GM23338 (cell line): Measurements from ENCODE around the gene MINDY4. TPM values are rescaled to one million over a fixed set of nuclear protein-coding genes. Genes with fewer than 3 reads are reported as not detected.
A peak's percentile ranks its signal among the peaks of the same experiment; 100 is the strongest.

Experiments used
- ATAC-seq: fragments of 200-7000 bp; cut with Tn5 transposase; 3 replicates; pipeline ENCODE4 v1.9.1; 2020
- DNase-seq: peaks from one replicate; pipeline ENCODE4 v3.0.0-alpha.2; 2015; ENCODE audit warnings: low spot score
- H2AFZ ChIP-seq: fragments of 200-600 bp; sonication (generic); 2 replicates; pipeline ENCODE4 v1.8.0; 2016; ENCODE audit warnings: antibody characterized with exemption, mild to moderate bottlenecking, moderate library complexity
- H3F3A ChIP-seq: fragments of 200-600 bp; sonication (generic); replicated peaks from 2 replicates; pipeline ENCODE4 v1.8.0; 2017; ENCODE audit warnings: antibody characterized with exemption, mixed run types, low read depth
- H3K27ac ChIP-seq: fragments of 200-600 bp; sonication (generic); 2 replicates; pipeline ENCODE4 v1.6.1; 2016; ENCODE audit warnings: low read depth
- H3K27me3 ChIP-seq: fragments of 200-600 bp; sonication (generic); 2 replicates; pipeline ENCODE4 v1.8.0; 2016; ENCODE audit warnings: mild to moderate bottlenecking, mixed run types, moderate library complexity; ENCODE audit not compliant: insufficient read depth
- H3K36me3 ChIP-seq: fragments of 200-600 bp; sonication (generic); 2 replicates; pipeline ENCODE4 v1.8.0; 2016; ENCODE audit warnings: mild to moderate bottlenecking; ENCODE audit not compliant: insufficient read depth
- H3K4me1 ChIP-seq: fragments of 200-600 bp; sonication (generic); 2 replicates; pipeline ENCODE4 v1.8.0; 2016; ENCODE audit warnings: mild to moderate bottlenecking, moderate library complexity; ENCODE audit not compliant: insufficient read depth
- H3K4me2 ChIP-seq: fragments of 200-600 bp; sonication (generic); 2 replicates; pipeline ENCODE4 v1.7.1; 2017; ENCODE audit warnings: mixed run types
- H3K4me3 ChIP-seq: fragments of 200-600 bp; sonication (generic); 2 replicates; pipeline ENCODE4 v1.6.1; 2016; ENCODE audit warnings: mixed run types
- H3K79me2 ChIP-seq: fragments of 200-600 bp; sonication (generic); replicated peaks from 2 replicates; pipeline ENCODE4 v1.8.0; 2017; ENCODE audit warnings: mild to moderate bottlenecking; ENCODE audit not compliant: insufficient read depth
- H3K9me2 ChIP-seq: fragments of 200-600 bp; sonication (generic); 2 replicates; pipeline ENCODE4 v1.8.0; 2017; ENCODE audit not compliant: insufficient read depth
- H4K20me1 ChIP-seq: fragments of 200-600 bp; sonication (generic); replicated peaks from 2 replicates; pipeline ENCODE4 v1.8.0; 2017; ENCODE audit warnings: mild to moderate bottlenecking; ENCODE audit not compliant: insufficient read depth
- H3K27ac Mint-ChIP-seq: 2 replicates; pipeline ENCODE4 v1.8.0; 2020; ENCODE audit warnings: inconsistent platforms, mild to moderate bottlenecking, moderate library complexity, mixed read lengths
- H3K27me3 Mint-ChIP-seq: 3 replicates; pipeline ENCODE4 v1.8.0; 2022; ENCODE audit warnings: low read depth, mild to moderate bottlenecking, moderate library complexity, mixed read lengths, inconsistent platforms; ENCODE audit not compliant: insufficient read depth, poor library complexity
- H3K36me3 Mint-ChIP-seq: 3 replicates; pipeline ENCODE4 v1.8.0; 2021; ENCODE audit warnings: low read depth, mild to moderate bottlenecking, inconsistent platforms, moderate library complexity, mixed read lengths
- H3K4me1 Mint-ChIP-seq: 3 replicates; pipeline ENCODE4 v1.8.0; 2020; ENCODE audit warnings: mild to moderate bottlenecking, inconsistent platforms, mixed read lengths
- H3K4me3 Mint-ChIP-seq: 3 replicates; pipeline ENCODE4 v1.8.0; 2021; ENCODE audit warnings: moderate library complexity, mild to moderate bottlenecking, inconsistent platforms, mixed read lengths
- H3K9me3 Mint-ChIP-seq: 3 replicates; pipeline ENCODE4 v1.8.0; 2020; ENCODE audit warnings: moderate library complexity, mild to moderate bottlenecking, inconsistent platforms, mixed read lengths
- EZH2 ChIP-seq: fragments of 200-600 bp; sonication (generic); IDR thresholded peaks from one replicate; pipeline ENCODE4 v1.8.0; 2017; ENCODE audit warnings: antibody characterized with exemption, mild to moderate bottlenecking, low read depth; ENCODE audit not compliant: unreplicated experiment
- EZH2phosphoT487 ChIP-seq: fragments of 200-600 bp; sonication (generic); IDR thresholded peaks from one replicate; pipeline ENCODE4 v1.8.1; 2018; ENCODE audit warnings: antibody characterized with exemption; ENCODE audit not compliant: unreplicated experiment
- NANOG ChIP-seq: IDR thresholded peaks from 2 replicates; pipeline ENCODE4 v1.6.1; 2016; ENCODE audit warnings: antibody characterized with exemption, borderline replicate concordance
- POLR2AphosphoS5 ChIP-seq: IDR thresholded peaks from 2 replicates; pipeline ENCODE4 v1.6.1; 2016; ENCODE audit warnings: antibody characterized with exemption, low read depth
- ZNF114 ChIP-seq: fragments of 250-450 bp; sonication (Bioruptor Pico); IDR thresholded peaks from 2 replicates; pipeline ENCODE4 v1.5.0; 2020; ENCODE audit warnings: mild to moderate bottlenecking, moderate library complexity
- ZNF331 ChIP-seq: fragments of 250-450 bp; sonication (Bioruptor Pico); IDR thresholded peaks from 2 replicates; pipeline ENCODE4 v1.5.0; 2020; ENCODE audit warnings: low read depth, mild to moderate bottlenecking, moderate library complexity
- polyA plus RNA-seq: library from polyadenylated mRNA; unstranded; fragments of >200 nt; fragmentation: Nextera tagmentation; extraction: Ambion mirVana; gene quantifications from 2 replicates; pipeline ENCODE4 v1.2.1, GENCODE V29; 2016
- total RNA-seq: library from RNA; depleted of rRNA; stranded (reverse); fragments of >200 nt; shearing (Covaris generic); gene quantifications from 2 replicates; pipeline ENCODE4 v1.2.3, GENCODE V29; 2014
- TF ChIP-seq, protein P1 (sequence below), 2 experiments: fragments of 200-600 bp in 1 of 2; sonication (generic) in 1 of 2; conservative IDR thresholded peaks; 2 replicates each; pipeline versions ENCODE4 v1.5.1 to v1.6.1; 2016 to 2017; ENCODE audit warnings: antibody characterized with exemption in 2 of 2, low read depth in 2 of 2, mild to moderate bottlenecking in 2 of 2, moderate library complexity in 1 of 2
- TF ChIP-seq, protein P2 (sequence below): IDR thresholded peaks from 2 replicates; pipeline ENCODE4 v1.6.1; 2016; ENCODE audit warnings: antibody characterized with exemption
- TF ChIP-seq, protein P3 (sequence below): fragments of 250-450 bp; sonication (Bioruptor Pico); IDR thresholded peaks from 2 replicates; pipeline ENCODE4 v1.5.0; 2020; ENCODE audit warnings: mild to moderate bottlenecking, moderate library complexity

Gene MINDY4
- total and polyA plus RNA-seq, 2 experiments from 2014 or later, result 1.7 to 4.4 TPM

DNA sequence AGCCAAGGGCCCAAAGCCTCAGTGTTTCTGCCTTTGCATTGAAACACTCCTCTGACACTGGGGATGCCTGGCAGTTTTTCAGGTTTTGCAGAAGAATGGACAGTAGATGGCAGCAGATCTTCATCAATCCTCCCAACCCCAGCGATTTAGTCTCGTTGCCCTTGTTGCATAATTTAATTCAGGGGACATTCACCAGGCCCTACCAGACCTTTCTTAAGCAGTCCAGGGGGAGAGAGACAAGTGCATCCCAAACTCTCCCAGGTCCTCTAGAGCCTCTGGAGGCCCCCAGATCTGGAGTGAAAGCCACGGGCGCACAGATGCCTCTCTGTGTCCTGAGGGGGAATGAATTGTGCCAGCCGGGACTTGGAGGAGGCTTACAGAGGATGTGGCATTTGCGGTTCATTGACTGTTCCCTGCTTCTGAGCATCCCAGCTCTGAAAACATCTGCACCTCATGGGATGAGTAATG, 29.6 kb downstream of the MINDY4 start:
- no peaks in the 10 kb centered on the region for H3K79me2 ChIP-seq
- no peaks in the 10 kb centered on the region; the same call in 2 of the 3 replicates for H3K36me3 Mint-ChIP-seq
- H3K9me2 ChIP-seq, result no peaks in the 10 kb centered on the region
- H3K27me3 ChIP-seq, result no peaks in the 10 kb centered on the region
- H3K36me3 ChIP-seq, result no peaks in the 10 kb centered on the region
- no peaks in the 10 kb centered on the region for H3K4me1 ChIP-seq
- peaks cover 5% of the 10 kb centered on the region for H3K27me3 Mint-ChIP-seq
- H2AFZ ChIP-seq, result no peak overlapping the region
- H3K9me3 Mint-ChIP-seq, result no peaks in the 10 kb centered on the region
- H3K27ac Mint-ChIP-seq, result no peak overlapping the region
- peak; percentile 85 for DNase-seq
- no peak overlapping the region for H3K4me3 Mint-ChIP-seq
- H3K4me2 ChIP-seq, result no peak overlapping the region
- ATAC-seq, result peak; percentile 91
- H3F3A ChIP-seq, result no peaks in the 10 kb centered on the region
- H3K4me1 Mint-ChIP-seq, result peaks cover 9% of the 10 kb centered on the region
- no peaks in the 10 kb centered on the region; the same call in 1 of the 2 replicates for H4K20me1 ChIP-seq
- no peak overlapping the region for H3K27ac ChIP-seq
- no peak overlapping the region for H3K4me3 ChIP-seq
- TF ChIP-seq ZNF114 (no peak), POLR2AphosphoS5 (no peak)
- TF ChIP-seq, protein P1, sequence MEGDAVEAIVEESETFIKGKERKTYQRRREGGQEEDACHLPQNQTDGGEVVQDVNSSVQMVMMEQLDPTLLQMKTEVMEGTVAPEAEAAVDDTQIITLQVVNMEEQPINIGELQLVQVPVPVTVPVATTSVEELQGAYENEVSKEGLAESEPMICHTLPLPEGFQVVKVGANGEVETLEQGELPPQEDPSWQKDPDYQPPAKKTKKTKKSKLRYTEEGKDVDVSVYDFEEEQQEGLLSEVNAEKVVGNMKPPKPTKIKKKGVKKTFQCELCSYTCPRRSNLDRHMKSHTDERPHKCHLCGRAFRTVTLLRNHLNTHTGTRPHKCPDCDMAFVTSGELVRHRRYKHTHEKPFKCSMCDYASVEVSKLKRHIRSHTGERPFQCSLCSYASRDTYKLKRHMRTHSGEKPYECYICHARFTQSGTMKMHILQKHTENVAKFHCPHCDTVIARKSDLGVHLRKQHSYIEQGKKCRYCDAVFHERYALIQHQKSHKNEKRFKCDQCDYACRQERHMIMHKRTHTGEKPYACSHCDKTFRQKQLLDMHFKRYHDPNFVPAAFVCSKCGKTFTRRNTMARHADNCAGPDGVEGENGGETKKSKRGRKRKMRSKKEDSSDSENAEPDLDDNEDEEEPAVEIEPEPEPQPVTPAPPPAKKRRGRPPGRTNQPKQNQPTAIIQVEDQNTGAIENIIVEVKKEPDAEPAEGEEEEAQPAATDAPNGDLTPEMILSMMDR (conservative IDR thresholded peaks at IDR 0.05; ENCODE audit: low read depth in 2 of 2), result peak; percentile 84 to 93

DNA sequence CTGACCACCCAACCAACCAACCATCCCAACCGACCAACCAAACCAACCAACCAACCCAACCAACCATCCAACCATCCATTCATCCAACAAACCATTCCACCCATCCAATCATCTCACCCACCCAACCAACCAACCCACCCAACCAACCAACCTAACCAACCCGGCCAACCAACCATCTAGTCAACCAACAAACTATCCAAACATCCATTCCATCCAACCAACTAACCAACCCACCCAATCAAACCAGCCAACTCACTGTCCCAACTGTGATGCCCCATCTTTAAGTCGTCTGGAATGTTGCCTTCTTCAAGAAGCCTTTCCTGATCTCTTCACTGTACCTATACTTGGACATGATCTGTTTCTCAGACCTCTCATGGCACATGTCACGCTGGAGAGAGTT, 31.6 kb downstream of the MINDY4 start:
- Mint-ChIP-seq H3K36me3 (peaks cover 4% of the 10 kb centered on the region; the same call in 1 of the 3 replicates), H3K4me1 (no peaks in the 10 kb centered on the region), H3K9me3 (no peaks in the 10 kb centered on the region; the same call in 2 of the 3 replicates), H3K27ac (no peak overlapping the region), H3K27me3 (peaks cover 5% of the 10 kb centered on the region), H3K4me3 (no peak overlapping the region)
- Histone ChIP-seq H3K27ac (no peak overlapping the region), H3K4me3 (no peak overlapping the region), H2AFZ (no peak overlapping the region), H3K4me2 (no peak overlapping the region), H3K4me1 (no peaks in the 10 kb centered on the region), H3K36me3 (no peaks in the 10 kb centered on the region), H3K9me2 (no peaks in the 10 kb centered on the region), H4K20me1 (no peaks in the 10 kb centered on the region; the same call in 1 of the 2 replicates), H3F3A (no peaks in the 10 kb centered on the region), H3K27me3 (no peaks in the 10 kb centered on the region), H3K79me2 (no peaks in the 10 kb centered on the region)
- ATAC-seq (no peak), DNase-seq (no peak)
- TF ChIP-seq NANOG (no peak), POLR2AphosphoS5 (no peak), ZNF331 (CRISPR knock-in tag) (no peak), EZH2 (no peak), EZH2phosphoT487 (no peak), ZNF114 (no peak)
- TF ChIP-seq, protein P2, sequence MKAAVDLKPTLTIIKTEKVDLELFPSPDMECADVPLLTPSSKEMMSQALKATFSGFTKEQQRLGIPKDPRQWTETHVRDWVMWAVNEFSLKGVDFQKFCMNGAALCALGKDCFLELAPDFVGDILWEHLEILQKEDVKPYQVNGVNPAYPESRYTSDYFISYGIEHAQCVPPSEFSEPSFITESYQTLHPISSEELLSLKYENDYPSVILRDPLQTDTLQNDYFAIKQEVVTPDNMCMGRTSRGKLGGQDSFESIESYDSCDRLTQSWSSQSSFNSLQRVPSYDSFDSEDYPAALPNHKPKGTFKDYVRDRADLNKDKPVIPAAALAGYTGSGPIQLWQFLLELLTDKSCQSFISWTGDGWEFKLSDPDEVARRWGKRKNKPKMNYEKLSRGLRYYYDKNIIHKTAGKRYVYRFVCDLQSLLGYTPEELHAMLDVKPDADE, result no peak
- TF ChIP-seq, protein P3, sequence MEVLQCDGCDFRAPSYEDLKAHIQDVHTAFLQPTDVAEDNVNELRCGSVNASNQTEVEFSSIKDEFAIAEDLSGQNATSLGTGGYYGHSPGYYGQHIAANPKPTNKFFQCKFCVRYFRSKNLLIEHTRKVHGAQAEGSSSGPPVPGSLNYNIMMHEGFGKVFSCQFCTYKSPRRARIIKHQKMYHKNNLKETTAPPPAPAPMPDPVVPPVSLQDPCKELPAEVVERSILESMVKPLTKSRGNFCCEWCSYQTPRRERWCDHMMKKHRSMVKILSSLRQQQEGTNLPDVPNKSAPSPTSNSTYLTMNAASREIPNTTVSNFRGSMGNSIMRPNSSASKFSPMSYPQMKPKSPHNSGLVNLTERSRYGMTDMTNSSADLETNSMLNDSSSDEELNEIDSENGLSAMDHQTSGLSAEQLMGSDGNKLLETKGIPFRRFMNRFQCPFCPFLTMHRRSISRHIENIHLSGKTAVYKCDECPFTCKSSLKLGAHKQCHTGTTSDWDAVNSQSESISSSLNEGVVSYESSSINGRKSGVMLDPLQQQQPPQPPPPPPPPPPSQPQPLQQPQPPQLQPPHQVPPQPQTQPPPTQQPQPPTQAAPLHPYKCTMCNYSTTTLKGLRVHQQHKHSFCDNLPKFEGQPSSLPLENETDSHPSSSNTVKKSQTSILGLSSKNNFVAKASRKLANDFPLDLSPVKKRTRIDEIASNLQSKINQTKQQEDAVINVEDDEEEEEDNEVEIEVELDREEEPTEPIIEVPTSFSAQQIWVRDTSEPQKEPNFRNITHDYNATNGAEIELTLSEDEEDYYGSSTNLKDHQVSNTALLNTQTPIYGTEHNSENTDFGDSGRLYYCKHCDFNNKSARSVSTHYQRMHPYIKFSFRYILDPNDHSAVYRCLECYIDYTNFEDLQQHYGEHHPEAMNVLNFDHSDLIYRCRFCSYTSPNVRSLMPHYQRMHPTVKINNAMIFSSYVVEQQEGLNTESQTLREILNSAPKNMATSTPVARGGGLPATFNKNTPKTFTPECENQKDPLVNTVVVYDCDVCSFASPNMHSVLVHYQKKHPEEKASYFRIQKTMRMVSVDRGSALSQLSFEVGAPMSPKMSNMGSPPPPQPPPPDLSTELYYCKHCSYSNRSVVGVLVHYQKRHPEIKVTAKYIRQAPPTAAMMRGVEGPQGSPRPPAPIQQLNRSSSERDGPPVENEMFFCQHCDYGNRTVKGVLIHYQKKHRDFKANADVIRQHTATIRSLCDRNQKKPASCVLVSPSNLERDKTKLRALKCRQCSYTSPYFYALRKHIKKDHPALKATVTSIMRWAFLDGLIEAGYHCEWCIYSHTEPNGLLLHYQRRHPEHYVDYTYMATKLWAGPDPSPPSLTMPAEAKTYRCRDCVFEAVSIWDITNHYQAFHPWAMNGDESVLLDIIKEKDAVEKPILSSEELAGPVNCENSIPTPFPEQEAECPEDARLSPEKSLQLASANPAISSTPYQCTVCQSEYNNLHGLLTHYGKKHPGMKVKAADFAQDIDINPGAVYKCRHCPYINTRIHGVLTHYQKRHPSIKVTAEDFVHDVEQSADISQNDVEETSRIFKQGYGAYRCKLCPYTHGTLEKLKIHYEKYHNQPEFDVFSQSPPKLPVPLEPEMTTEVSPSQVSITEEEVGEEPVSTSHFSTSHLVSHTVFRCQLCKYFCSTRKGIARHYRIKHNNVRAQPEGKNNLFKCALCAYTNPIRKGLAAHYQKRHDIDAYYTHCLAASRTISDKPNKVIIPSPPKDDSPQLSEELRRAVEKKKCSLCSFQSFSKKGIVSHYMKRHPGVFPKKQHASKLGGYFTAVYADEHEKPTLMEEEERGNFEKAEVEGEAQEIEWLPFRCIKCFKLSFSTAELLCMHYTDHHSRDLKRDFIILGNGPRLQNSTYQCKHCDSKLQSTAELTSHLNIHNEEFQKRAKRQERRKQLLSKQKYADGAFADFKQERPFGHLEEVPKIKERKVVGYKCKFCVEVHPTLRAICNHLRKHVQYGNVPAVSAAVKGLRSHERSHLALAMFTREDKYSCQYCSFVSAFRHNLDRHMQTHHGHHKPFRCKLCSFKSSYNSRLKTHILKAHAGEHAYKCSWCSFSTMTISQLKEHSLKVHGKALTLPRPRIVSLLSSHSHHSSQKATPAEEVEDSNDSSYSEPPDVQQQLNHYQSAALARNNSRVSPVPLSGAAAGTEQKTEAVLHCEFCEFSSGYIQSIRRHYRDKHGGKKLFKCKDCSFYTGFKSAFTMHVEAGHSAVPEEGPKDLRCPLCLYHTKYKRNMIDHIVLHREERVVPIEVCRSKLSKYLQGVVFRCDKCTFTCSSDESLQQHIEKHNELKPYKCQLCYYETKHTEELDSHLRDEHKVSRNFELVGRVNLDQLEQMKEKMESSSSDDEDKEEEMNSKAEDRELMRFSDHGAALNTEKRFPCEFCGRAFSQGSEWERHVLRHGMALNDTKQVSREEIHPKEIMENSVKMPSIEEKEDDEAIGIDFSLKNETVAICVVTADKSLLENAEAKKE (CRISPR knock-in tag), result no peak
- TF ChIP-seq, protein P1 (conservative IDR thresholded peaks at IDR 0.05; ENCODE audit: low read depth in 2 of 2), result no peak
